ENCODE measurements around the gene DIO3. TPM values are rescaled to one million over a fixed set of nuclear protein-coding genes. Genes with fewer than 3 reads are reported as not detected.
"Not testable (repeated sequence)": the region's sequence is repeated elsewhere in the genome, so short reads cannot be mapped to it uniquely, and the experiment has no call there.

DIO3 gene
- total RNA-seq, 1 experiment from 2014 or later = not detected

DNA sequence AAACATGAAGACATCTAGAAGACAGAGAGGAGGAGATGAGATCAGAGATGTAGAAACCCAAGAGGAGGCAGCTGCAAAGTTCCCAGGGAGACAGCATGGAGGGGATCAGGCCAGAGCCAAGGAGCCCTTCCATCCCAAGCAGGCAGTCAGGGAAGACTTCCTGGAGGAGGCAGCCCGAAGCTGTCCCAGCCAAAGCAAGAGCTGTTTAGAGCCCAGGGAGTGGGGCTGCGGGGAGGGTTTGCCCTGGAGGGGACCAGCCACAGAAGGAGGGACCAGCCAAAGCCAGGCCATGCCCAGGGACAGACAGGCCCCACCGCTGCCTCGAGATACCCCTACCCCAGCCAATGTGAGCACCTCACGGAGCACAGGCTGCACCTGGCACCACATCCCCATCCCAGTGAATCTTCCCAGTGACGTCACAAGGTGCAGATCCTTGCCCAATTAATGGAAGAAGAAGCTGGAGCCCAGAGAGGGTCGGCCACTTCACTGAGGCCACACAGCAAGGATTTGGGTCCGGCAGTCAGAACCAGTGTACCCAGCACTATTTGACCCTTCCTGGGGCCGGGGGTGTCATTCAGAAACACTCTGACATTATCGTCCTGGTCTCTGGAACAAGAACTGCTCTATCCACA is 14.1 kb upstream of the DIO3 start:
- Histone ChIP-seq H3K9me3 (ENCODE audit: low read length) (no peaks in the 10 kb centered on the region), H3K27ac (ENCODE audit: low read length) (no peak overlapping the region), H2AFZ (ENCODE audit: low read length) (no peak overlapping the region), H3K27me3 (ENCODE audit: low read length) (no peaks in the 10 kb centered on the region), H3K4me3 (ENCODE audit: low read length) (no peak overlapping the region), H3K36me3 (ENCODE audit: insufficient read depth, low read length) (no peaks in the 10 kb centered on the region), H3K4me1 (ENCODE audit: low read length) (no peaks in the 10 kb centered on the region), H3K4me2 (ENCODE audit: low read depth, low read length, poor library complexity, severe bottlenecking) (no peak overlapping the region), H3K9me2 (replicated peaks; ENCODE audit: insufficient read depth, low read length) (no peaks in the 10 kb centered on the region), H3K79me2 (ENCODE audit: low read length) (no peaks in the 10 kb centered on the region), H4K20me1 (ENCODE audit: insufficient read depth, low read depth, low read length) (no peaks in the 10 kb centered on the region), H3K9ac (ENCODE audit: low read length) (no peak overlapping the region)
- no peak for DNase-seq

- H3K9me2 ChIP-seq (replicated peaks; ENCODE audit: insufficient read depth, low read length) = no peaks in the 10 kb centered on the region
Measured at GRCh38 chr14:101547961-101548669, 13.2 kb upstream of the DIO3 start.

GRCh38 chr14:101548710-101549109 is 12.6 kb upstream of the DIO3 start:
- H3K4me1 ChIP-seq (ENCODE audit: low read length) = no peaks in the 10 kb centered on the region
- no peak for DNase-seq
- no peaks in the 10 kb centered on the region for H3K36me3 ChIP-seq (ENCODE audit: insufficient read depth, low read length)
- H3K9me3 ChIP-seq (ENCODE audit: low read length) = no peaks in the 10 kb centered on the region
- H3K27ac ChIP-seq (ENCODE audit: low read length) = no peak overlapping the region
- H3K27me3 ChIP-seq (ENCODE audit: low read length) = no peaks in the 10 kb centered on the region
- H2AFZ ChIP-seq (ENCODE audit: low read length) = no peak overlapping the region
- no peaks in the 10 kb centered on the region for H3K9me2 ChIP-seq (replicated peaks; ENCODE audit: insufficient read depth, low read length)
- no peak overlapping the region for H3K4me3 ChIP-seq (ENCODE audit: low read length)
- H3K9ac ChIP-seq (ENCODE audit: low read length) = no peak overlapping the region
- H4K20me1 ChIP-seq (ENCODE audit: insufficient read depth, low read depth, low read length) = no peaks in the 10 kb centered on the region
- no peaks in the 10 kb centered on the region for H3K79me2 ChIP-seq (ENCODE audit: low read length)
- H3K4me2 ChIP-seq (ENCODE audit: low read depth, low read length, poor library complexity, severe bottlenecking) = no peak overlapping the region

More at GRCh38 chr14:101547961-101548669, 13.2 kb upstream of the DIO3 start:
- Histone ChIP-seq H3K9me3 (ENCODE audit: low read length) (no peaks in the 10 kb centered on the region), H3K9ac (ENCODE audit: low read length) (no peak overlapping the region), H3K4me1 (ENCODE audit: low read length) (no peaks in the 10 kb centered on the region), H3K4me2 (ENCODE audit: low read depth, low read length, poor library complexity, severe bottlenecking) (no peak overlapping the region), H3K27ac (ENCODE audit: low read length) (no peak overlapping the region), H3K79me2 (ENCODE audit: low read length) (no peaks in the 10 kb centered on the region), H4K20me1 (ENCODE audit: insufficient read depth, low read depth, low read length) (no peaks in the 10 kb centered on the region), H3K27me3 (ENCODE audit: low read length) (no peaks in the 10 kb centered on the region), H3K4me3 (ENCODE audit: low read length) (no peak overlapping the region), H2AFZ (ENCODE audit: low read length) (no peak overlapping the region), H3K36me3 (ENCODE audit: insufficient read depth, low read length) (no peaks in the 10 kb centered on the region)
- no peak for DNase-seq

- Histone ChIP-seq H3K27ac (ENCODE audit: low read length) (no peak overlapping the region), H3K4me2 (ENCODE audit: low read depth, low read length, poor library complexity, severe bottlenecking) (no peak overlapping the region), H3K79me2 (ENCODE audit: low read length) (no peaks in the 10 kb centered on the region), H3K9me2 (replicated peaks; ENCODE audit: insufficient read depth, low read length) (no peaks in the 10 kb centered on the region), H3K9ac (ENCODE audit: low read length) (no peak overlapping the region), H3K9me3 (ENCODE audit: low read length) (no peaks in the 10 kb centered on the region), H3K27me3 (ENCODE audit: low read length) (no peaks in the 10 kb centered on the region), H3K4me3 (ENCODE audit: low read length) (no peak overlapping the region), H3K36me3 (ENCODE audit: insufficient read depth, low read length) (no peaks in the 10 kb centered on the region), H2AFZ (ENCODE audit: low read length) (no peak overlapping the region), H4K20me1 (ENCODE audit: insufficient read depth, low read depth, low read length) (no peaks in the 10 kb centered on the region), H3K4me1 (ENCODE audit: low read length) (no peaks in the 10 kb centered on the region)
- no peak for DNase-seq
Measured at GRCh38 chr14:101549154-101549553, 12.1 kb upstream of the DIO3 start.

DNA sequence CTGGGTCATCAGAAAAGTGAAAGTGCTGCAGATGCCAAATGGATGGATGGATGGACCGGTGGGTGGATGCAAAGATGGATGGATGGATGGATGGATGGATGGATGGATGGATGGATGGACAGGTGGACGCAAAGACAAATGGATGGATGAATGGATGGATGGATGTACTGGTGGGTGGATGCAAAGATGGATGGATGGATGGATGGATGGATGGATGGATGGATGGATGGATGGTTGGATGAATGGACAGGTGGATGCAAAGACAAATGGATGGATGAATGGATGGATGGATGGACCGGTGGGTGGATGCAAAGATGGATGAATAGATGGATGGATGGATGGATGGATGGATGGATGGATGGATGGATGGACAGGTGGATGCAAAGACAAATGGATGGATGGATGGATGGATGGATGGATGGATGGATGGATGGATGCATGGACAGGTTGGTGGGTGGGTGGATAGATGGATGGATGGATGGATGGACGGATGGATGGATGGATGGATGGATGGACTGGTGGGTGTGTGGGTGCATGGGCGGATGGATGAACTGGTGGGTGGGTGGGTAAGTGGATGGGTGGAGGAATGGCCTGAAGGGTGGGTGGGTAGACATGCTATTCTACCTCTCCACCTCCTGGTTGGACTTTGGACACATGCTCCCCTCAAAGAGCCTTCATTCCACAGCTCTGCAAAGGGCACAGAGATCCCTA is 10.9 kb upstream of the DIO3 start:
- not testable (repeated sequence) for DNase-seq; H2AFZ ChIP-seq (ENCODE audit: low read length); H3K9me3 ChIP-seq (ENCODE audit: low read length); H3K9ac ChIP-seq (ENCODE audit: low read length); H3K27me3 ChIP-seq (ENCODE audit: low read length); H3K27ac ChIP-seq (ENCODE audit: low read length); H4K20me1 ChIP-seq (ENCODE audit: insufficient read depth, low read depth, low read length); H3K79me2 ChIP-seq (ENCODE audit: low read length); H3K4me3 ChIP-seq (ENCODE audit: low read length); H3K36me3 ChIP-seq (ENCODE audit: insufficient read depth, low read length); H3K4me1 ChIP-seq (ENCODE audit: low read length); H3K4me2 ChIP-seq (ENCODE audit: low read depth, low read length, poor library complexity, severe bottlenecking); H3K9me2 ChIP-seq (replicated peaks; ENCODE audit: insufficient read depth, low read length)

DNA sequence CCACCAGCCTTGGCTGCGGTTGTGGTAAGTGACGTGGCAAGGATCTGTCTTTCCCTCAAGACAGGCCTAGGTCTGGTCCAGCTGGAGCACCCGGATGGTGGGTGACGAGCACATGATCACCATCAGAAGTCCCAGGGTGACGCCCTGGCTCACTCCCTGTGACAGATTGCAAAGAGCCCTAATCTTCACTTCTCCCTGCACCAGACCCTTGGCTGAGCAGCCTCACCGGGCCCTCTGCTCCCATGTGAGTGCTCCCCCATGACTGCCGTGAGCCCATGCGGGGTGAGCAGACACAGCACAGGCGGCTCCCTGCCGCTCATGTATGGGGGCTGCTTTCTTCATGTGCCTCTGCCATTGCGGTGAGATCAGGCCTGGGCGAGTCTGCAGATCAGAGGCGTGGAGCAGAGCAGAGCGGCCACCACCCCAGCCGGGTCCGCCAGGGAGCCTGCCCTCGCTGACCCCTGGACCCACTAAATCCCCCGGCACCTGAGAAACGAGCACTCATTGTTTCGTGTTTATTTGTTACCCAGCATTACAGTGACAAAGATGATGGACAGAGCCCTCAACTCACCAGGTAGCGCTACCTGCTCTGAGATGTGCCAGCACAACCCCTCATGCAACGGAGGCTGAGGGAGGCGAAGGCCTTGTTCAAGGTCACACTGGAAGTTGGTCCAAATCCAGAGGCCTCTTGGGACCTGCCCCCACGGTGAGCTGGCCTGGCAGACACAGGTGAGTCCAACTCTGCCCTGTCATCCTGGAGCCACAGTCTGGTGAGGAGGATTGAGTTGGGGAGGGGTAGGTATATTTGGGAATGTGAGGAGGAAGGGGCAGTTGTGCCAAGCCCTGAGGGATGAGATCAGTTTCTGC is 9.3 kb upstream of the DIO3 start:
- H3K9ac ChIP-seq (ENCODE audit: low read length) = no peak overlapping the region
- no peaks in the 10 kb centered on the region for H3K27me3 ChIP-seq (ENCODE audit: low read length)
- no peak overlapping the region for H3K4me3 ChIP-seq (ENCODE audit: low read length)
- H3K27ac ChIP-seq (ENCODE audit: low read length) = no peak overlapping the region
- H3K36me3 ChIP-seq (ENCODE audit: insufficient read depth, low read length) = no peaks in the 10 kb centered on the region
- no peak for DNase-seq
- no peaks in the 10 kb centered on the region for H3K4me1 ChIP-seq (ENCODE audit: low read length)
- no peak overlapping the region for H3K4me2 ChIP-seq (ENCODE audit: low read depth, low read length, poor library complexity, severe bottlenecking)
- H3K79me2 ChIP-seq (ENCODE audit: low read length) = no peaks in the 10 kb centered on the region
- no peaks in the 10 kb centered on the region for H3K9me2 ChIP-seq (replicated peaks; ENCODE audit: insufficient read depth, low read length)
- no peaks in the 10 kb centered on the region for H3K9me3 ChIP-seq (ENCODE audit: low read length)
- H2AFZ ChIP-seq (ENCODE audit: low read length) = no peak overlapping the region
- H4K20me1 ChIP-seq (ENCODE audit: insufficient read depth, low read depth, low read length) = no peaks in the 10 kb centered on the region

DNA sequence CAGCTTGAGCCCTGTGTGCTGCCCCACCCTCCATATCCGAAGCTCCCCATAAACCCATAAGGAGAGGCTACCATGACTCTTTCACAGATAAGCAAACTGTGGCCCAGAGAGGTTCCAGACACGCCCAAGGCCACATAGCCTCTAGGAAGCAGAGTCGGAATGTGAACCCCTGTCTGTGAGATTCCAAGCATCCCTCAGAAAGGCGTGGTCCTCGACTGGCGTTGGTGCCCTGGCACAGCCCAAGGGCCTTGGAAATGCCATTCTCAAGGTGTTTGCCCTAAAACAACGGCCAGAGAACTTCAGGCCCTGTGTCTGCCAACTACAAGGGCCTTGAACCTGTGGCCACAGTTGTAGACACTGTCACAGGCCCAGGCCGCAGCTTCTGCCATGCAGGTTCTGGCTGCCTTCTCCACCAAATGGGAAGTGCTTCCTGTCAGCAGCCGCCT is 8.5 kb upstream of the DIO3 start:
- H4K20me1 ChIP-seq (ENCODE audit: insufficient read depth, low read depth, low read length) = no peaks in the 10 kb centered on the region

GRCh38 chr14:101553393-101553792 is 7.9 kb upstream of the DIO3 start:
- H3K9me2 ChIP-seq (replicated peaks; ENCODE audit: insufficient read depth, low read length) = no peaks in the 10 kb centered on the region
- no peak overlapping the region for H3K4me2 ChIP-seq (ENCODE audit: low read depth, low read length, poor library complexity, severe bottlenecking)
- H3K27ac ChIP-seq (ENCODE audit: low read length) = no peak overlapping the region
- H3K9ac ChIP-seq (ENCODE audit: low read length) = no peak overlapping the region
- no peaks in the 10 kb centered on the region for H3K4me1 ChIP-seq (ENCODE audit: low read length)
- no peaks in the 10 kb centered on the region for H3K27me3 ChIP-seq (ENCODE audit: low read length)
- no peak for DNase-seq
- no peaks in the 10 kb centered on the region for H4K20me1 ChIP-seq (ENCODE audit: insufficient read depth, low read depth, low read length)
- H2AFZ ChIP-seq (ENCODE audit: low read length) = no peak overlapping the region
- H3K36me3 ChIP-seq (ENCODE audit: insufficient read depth, low read length) = no peaks in the 10 kb centered on the region
- H3K79me2 ChIP-seq (ENCODE audit: low read length) = no peaks in the 10 kb centered on the region
- H3K9me3 ChIP-seq (ENCODE audit: low read length) = no peaks in the 10 kb centered on the region
- no peak overlapping the region for H3K4me3 ChIP-seq (ENCODE audit: low read length)

More for the DNA sequence above, 8.5 kb upstream of the DIO3 start:
- Histone ChIP-seq H3K79me2 (ENCODE audit: low read length) (no peaks in the 10 kb centered on the region), H3K36me3 (ENCODE audit: insufficient read depth, low read length) (no peaks in the 10 kb centered on the region), H3K9ac (ENCODE audit: low read length) (no peak overlapping the region), H3K4me2 (ENCODE audit: low read depth, low read length, poor library complexity, severe bottlenecking) (no peak overlapping the region), H3K4me1 (ENCODE audit: low read length) (no peaks in the 10 kb centered on the region), H3K27ac (ENCODE audit: low read length) (no peak overlapping the region), H2AFZ (ENCODE audit: low read length) (no peak overlapping the region), H3K9me2 (replicated peaks; ENCODE audit: insufficient read depth, low read length) (no peaks in the 10 kb centered on the region), H3K9me3 (ENCODE audit: low read length) (no peaks in the 10 kb centered on the region), H3K4me3 (ENCODE audit: low read length) (no peak overlapping the region), H3K27me3 (ENCODE audit: low read length) (no peaks in the 10 kb centered on the region)
- no peak for DNase-seq

Data from Karpas-422 (cell line).